GM12878 (cell line): ENCODE measurements around the gene CACHD1. TPM values are rescaled to one million over a fixed set of nuclear protein-coding genes. Genes with fewer than 3 reads are reported as not detected.

ENCODE experiments used
- ATAC-seq: fragments of 200-7000 bp; cut with Tn5 transposase; 3 replicates; pipeline ENCODE4 v1.9.1; 2020; ENCODE audit warnings: mild to moderate bottlenecking, moderate library complexity
- BruUV-seq: library from RNA; stranded (reverse); fragments of 400-500 nt; replicated peaks from 2 replicates; lab custom pipeline; 2021; lab: Mats Ljungman, UMichigan
- CTCF ChIA-PET: fragments of 300-600 bp; sonication (Branson Sonifier 250); formaldehyde crosslinking; extraction: SDS; loops from one replicate; lab custom pipeline; 2021; ENCODE audit warnings: inconsistent platforms; lab: Yijun Ruan, JAX
- POLR2A ChIA-PET: fragments of 350-600 bp; formaldehyde crosslinking; extraction: SDS; loops from one replicate; lab custom pipeline; 2021; ENCODE audit warnings: inconsistent platforms; lab: Charles Lee
- RAD21 ChIA-PET: fragments of 300-600 bp; sonication (Branson Sonifier 250); formaldehyde crosslinking; loops from one replicate; lab custom pipeline; 2023; ENCODE audit warnings: antibody characterized with exemption; ENCODE audit not compliant: unreplicated experiment; lab: Charles Lee
- SMC1A ChIA-PET: fragments of 300-600 bp; sonication (Branson Sonifier 250); formaldehyde crosslinking; loops from one replicate; lab custom pipeline; 2023; ENCODE audit not compliant: unreplicated experiment, uncharacterized antibody; lab: Charles Lee
- DNase-seq: peaks from one replicate; pipeline ENCODE4 v3.0.0-alpha.2; 2011; ENCODE audit warnings: low read depth, low spot score
- FAIRE-seq: peaks from 3 replicates; lab custom pipeline; 2011; peaks lifted over from hg19 to GRCh38; lab: Jason Lieb, UNC
- H2AFZ ChIP-seq: 2 replicates; pipeline ENCODE4 v1.6.0; 2011; ENCODE audit warnings: low read depth, low read length, control low read depth; ENCODE audit not compliant: control insufficient read depth
- H3K27ac ChIP-seq: 2 replicates; pipeline ENCODE4 v1.5.1; 2011; ENCODE audit warnings: control low read depth; ENCODE audit not compliant: control insufficient read depth, insufficient read depth
- H3K27me3 ChIP-seq, 2 experiments: replicated peaks in 1 of 2; 2 replicates each; pipeline versions ENCODE4 v1.6.0 to v1.6.1; 2011; ENCODE audit warnings: low read length in 1 of 2; ENCODE audit not compliant: control insufficient read depth in 2 of 2, insufficient read depth in 2 of 2
- H3K36me3 ChIP-seq, 2 experiments: 2 replicates each; pipeline ENCODE4 v1.5.1; 2011; ENCODE audit warnings: low read length in 1 of 2; ENCODE audit not compliant: control insufficient read depth in 2 of 2, insufficient read depth in 2 of 2
- H3K4me1 ChIP-seq: 2 replicates; pipeline ENCODE4 v1.6.1; 2011; ENCODE audit warnings: mild to moderate bottlenecking, low read length, moderate library complexity, mixed read lengths; ENCODE audit not compliant: control insufficient read depth, insufficient read depth
- H3K4me2 ChIP-seq: 2 replicates; pipeline ENCODE4 v1.6.0; 2011; ENCODE audit warnings: control low read depth; ENCODE audit not compliant: control insufficient read depth, insufficient read depth
- H3K4me3 ChIP-seq: fragments of 200-600 bp; sonication (generic); 2 replicates; pipeline ENCODE4 v1.5.1; 2016
- H3K79me2 ChIP-seq: 2 replicates; pipeline ENCODE4 v1.6.0; 2011; ENCODE audit warnings: low read length; ENCODE audit not compliant: control insufficient read depth, insufficient read depth
- H3K9ac ChIP-seq: 2 replicates; pipeline ENCODE4 v1.8.0; 2011; ENCODE audit warnings: low read length, control low read depth, mixed read lengths; ENCODE audit not compliant: control insufficient read depth, insufficient read depth
- H3K9me3 ChIP-seq: replicated peaks from 3 replicates; pipeline ENCODE4 v1.5.1; 2011; ENCODE audit warnings: mild to moderate bottlenecking, low read length; ENCODE audit not compliant: control insufficient read depth, insufficient read depth
- H4K20me1 ChIP-seq: 2 replicates; pipeline ENCODE4 v1.6.0; 2011; ENCODE audit not compliant: control insufficient read depth, insufficient read depth
- ASH2L ChIP-seq: fragments of 300-600, 200-600 bp; sonication (generic); IDR thresholded peaks from 2 replicates; pipeline ENCODE4 v1.6.1; 2017; ENCODE audit warnings: low read depth, mild to moderate bottlenecking, borderline replicate concordance
- BACH1 ChIP-seq: fragments of 450-650 bp; IDR thresholded peaks from 2 replicates; pipeline ENCODE4 v1.6.1; 2017; ENCODE audit warnings: mild to moderate bottlenecking, borderline replicate concordance
- E2F8 ChIP-seq: fragments of 450-650 bp; IDR thresholded peaks from 2 replicates; pipeline ENCODE4 v1.6.1; 2018; ENCODE audit warnings: mild to moderate bottlenecking, low read depth, moderate library complexity; ENCODE audit not compliant: partially characterized antibody
- HDAC2 ChIP-seq: fragments of 200-600 bp; sonication (generic); IDR thresholded peaks from 2 replicates; pipeline ENCODE4 v1.6.1; 2017
- JUND ChIP-seq: IDR thresholded peaks from 2 replicates; pipeline ENCODE4 v1.6.1; 2012; ENCODE audit warnings: low read depth, mild to moderate bottlenecking, low read length, improper control_type of control experiment, moderate library complexity
- KDM1A ChIP-seq: fragments of 200-600 bp; sonication (generic); IDR thresholded peaks from 2 replicates; pipeline ENCODE4 v1.6.1; 2016; ENCODE audit warnings: borderline replicate concordance
- NFIC ChIP-seq: IDR thresholded peaks from 2 replicates; pipeline ENCODE4 v1.6.1; 2012; ENCODE audit warnings: low read depth, mild to moderate bottlenecking, inconsistent platforms, low read length, moderate library complexity
- NFYA ChIP-seq: IDR thresholded peaks from 2 replicates; pipeline ENCODE4 v1.6.1; 2011; ENCODE audit warnings: low read depth, mild to moderate bottlenecking, low read length, improper control_type of control experiment, borderline replicate concordance
- NFYB ChIP-seq: IDR thresholded peaks from 2 replicates; pipeline ENCODE4 v1.6.1; 2011; ENCODE audit warnings: low read depth, mild to moderate bottlenecking, low read length, improper control_type of control experiment, moderate library complexity; ENCODE audit not compliant: insufficient read depth
- POLR2A ChIP-seq: IDR thresholded peaks from 2 replicates; pipeline ENCODE4 v1.6.1; 2011; ENCODE audit warnings: low read depth, mild to moderate bottlenecking, low read length
- RUNX3 ChIP-seq: IDR thresholded peaks from 2 replicates; pipeline ENCODE4 v1.6.1; 2012; ENCODE audit warnings: low read length, inconsistent platforms
- SMC3 ChIP-seq: IDR thresholded peaks from 2 replicates; pipeline ENCODE4 v1.6.1; 2011; ENCODE audit warnings: low read length, improper control_type of control experiment, borderline replicate concordance
- ZBTB33 ChIP-seq: fragments of 450-650 bp; IDR thresholded peaks from 2 replicates; pipeline ENCODE4 v1.6.1; 2017; ENCODE audit warnings: mild to moderate bottlenecking
- ZNF622 ChIP-seq: fragments of 450-650 bp; IDR thresholded peaks from 2 replicates; pipeline ENCODE4 v1.6.1; 2017; ENCODE audit warnings: mild to moderate bottlenecking, inconsistent platforms
- WGBS: methylation state at CpG from one replicate; pipeline ENCODE4 v1.1.6; 2016; ENCODE audit warnings: low lambda C conversion rate; ENCODE audit not compliant: insufficient replicate concordance, insufficient coverage; ENCODE audit errors: missing lambda C conversion rate; 5-methylcytosine and 5-hydroxymethylcytosine counted together
- in situ Hi-C: fragments of 300-500 bp; cut with MboI; formaldehyde crosslinking; loops from 9 replicates; pipeline ENCODE4 v1.14.3; 2018; ENCODE audit warnings: mixed read lengths
- intact Hi-C: fragments of 100-400 bp; cut with micrococcal nuclease; formaldehyde crosslinking; loops from one replicate; pipeline ENCODE4 v1.14.2; 2022; ENCODE audit not compliant: unreplicated experiment
- polyA plus RNA-seq, 11 experiments: library from polyadenylated mRNA; depleted of rRNA in 4 of 11; unstranded in 6 of 11; stranded (reverse) in 5 of 11; fragments of >200 nt; fragmentation: Nextera tagmentation in 4 of 11; fragmentation: Illumina TruSeq in 1 of 11; extraction: Ambion mirVana in 4 of 11; extraction: Trizol in 1 of 11; gene quantifications; 1 replicate in 1 of 11; 2 replicates in 10 of 11; pipeline versions ENCODE4 v1.2.1 to v1.2.3, GENCODE V29; 2011 to 2016; ENCODE audit warnings: inconsistent platforms in 2 of 11, missing spikeins in 2 of 11, low read depth in 1 of 11
- total RNA-seq, 4 experiments: library from RNA; depleted of rRNA in 3 of 4; stranded (reverse); fragments of >200 nt in 3 of 4; fragmentation: Illumina TruSeq in 1 of 4; extraction: Trizol in 1 of 4; gene quantifications; 2 replicates each; pipeline versions ENCODE4 v1.2.1 to v1.2.3, GENCODE V29; 2013 to 2021

CACHD1 gene
- total and polyA plus RNA-seq, 10 of the 15 experiments (the other 5 are each of a cell fraction or from before 2014, with no cell fraction given) = 0.03 TPM; not detected in 9

- WGBS = 45% methylated on average over 2 of the region's 2 CpGs
- intact Hi-C loops = no loop called here
- no peak overlapping the region for H3K27ac ChIP-seq
- no peaks in the 10 kb centered on the region for H3K36me3 ChIP-seq
- TF ChIP-seq E2F8 = no peak
- H3K4me1 ChIP-seq = no peaks in the 10 kb centered on the region
- BruUV-seq = no TSS peak
- CTCF ChIA-PET = no interaction called here
- in situ Hi-C loops = no loop called here
- ATAC-seq (no peak), FAIRE-seq (no peak), DNase-seq (no peak)
- no peak overlapping the region for H3K4me3 ChIP-seq
- H3K79me2 ChIP-seq = no peaks in the 10 kb centered on the region
- no peaks in the 10 kb centered on the region for H4K20me1 ChIP-seq
- H3K27me3 ChIP-seq = no peaks in the 10 kb centered on the region; a peak in 1 of 4 replicates
- H2AFZ ChIP-seq = no peak overlapping the region
- no peaks in the 10 kb centered on the region for H3K9me3 ChIP-seq
- SMC1A ChIA-PET = no interaction called here
- RAD21 ChIA-PET = no interaction called here
- H3K9ac ChIP-seq = no peak overlapping the region
- POLR2A ChIA-PET = no interaction called here
- H3K4me2 ChIP-seq = no peak overlapping the region
Measured at GRCh38 chr1:64703600-64703999, 233.7 kb downstream of the CACHD1 start.

- BruUV-seq = no TSS peak
- no peak for FAIRE-seq
- H3K4me3 ChIP-seq = no peak overlapping the region
- intact Hi-C loops = no loop called here
- H3K27ac ChIP-seq = no peak overlapping the region
- no peaks in the 10 kb centered on the region for H3K79me2 ChIP-seq
- RAD21 ChIA-PET = no interaction called here
- no peak for DNase-seq
- no peak for ATAC-seq
- H3K4me2 ChIP-seq = no peak overlapping the region
- H2AFZ ChIP-seq = no peak overlapping the region
- SMC1A ChIA-PET = no interaction called here
- no peaks in the 10 kb centered on the region for H4K20me1 ChIP-seq
- 0% methylated on average over 1 of the region's 1 CpG for WGBS
- H3K9ac ChIP-seq = no peak overlapping the region
- no peaks in the 10 kb centered on the region for H3K36me3 ChIP-seq
- H3K27me3 ChIP-seq = no peaks in the 10 kb centered on the region
- POLR2A ChIA-PET = no interaction called here
- H3K9me3 ChIP-seq = no peaks in the 10 kb centered on the region
- in situ Hi-C loops = no loop called here
- no peaks in the 10 kb centered on the region for H3K4me1 ChIP-seq
- CTCF ChIA-PET = no interaction called here
- no peak for TF ChIP-seq NFIC
- TF ChIP-seq JUND = no peak
- TF ChIP-seq ZBTB33 = no peak
- no peak for TF ChIP-seq NFYB
- TF ChIP-seq POLR2A = no peak
- TF ChIP-seq RUNX3 = no peak
- TF ChIP-seq KDM1A = no peak
- TF ChIP-seq NFYA = no peak
- TF ChIP-seq BACH1 = no peak
- no peak for TF ChIP-seq HDAC2
- no peak for TF ChIP-seq ASH2L
- no peak for TF ChIP-seq ZNF622
- no peak for TF ChIP-seq SMC3
Measured at GRCh38 chr1:64705591-64705990, 235.7 kb downstream of the CACHD1 start.
